Cardiac fibroblast (primary cell): ENCODE results near the gene EXOC6B.

Experiments used
- DNase-seq, 2 donors: peaks; one replicate each; pipeline versions ENCODE4 v3.0.0 to v3.0.0-alpha.2; 2010; ENCODE audit warnings: low read depth in 2 of 2
- H3K4me3 ChIP-seq, 2 donors: replicated peaks in 1 of 2; 1 replicate in 1 of 2; 2 replicates in 1 of 2; pipeline ENCODE4 v1.5.1; 2011; ENCODE audit warnings: low read depth in 2 of 2, low read length in 2 of 2, mild to moderate bottlenecking in 2 of 2, moderate library complexity in 1 of 2
- CTCF ChIP-seq: IDR thresholded peaks from one replicate; pipeline ENCODE4 v1.5.1; 2011; ENCODE audit warnings: low read depth, mild to moderate bottlenecking, low read length, inconsistent platforms

The EXOC6B gene

GRCh38 chr2:72129681-72130340 is 696.0 kb downstream of the EXOC6B start:
- TF ChIP-seq CTCF = no peak
- H3K4me3 ChIP-seq = no peak overlapping the region
- peak in 1 of 2 donors; percentile 59 for DNase-seq

- no peak for DNase-seq
- no peak for TF ChIP-seq CTCF
- H3K4me3 ChIP-seq = no peak overlapping the region
These were observed 697.0 kb downstream of the EXOC6B start for GRCh38 chr2:72128843-72129227.

- no peak overlapping the region for H3K4me3 ChIP-seq
- no peak for DNase-seq
- TF ChIP-seq CTCF = no peak
These were observed 697.6 kb downstream of the EXOC6B start for GRCh38 chr2:72128059-72128842.

GRCh38 chr2:72127401-72128058 is 698.3 kb downstream of the EXOC6B start:
- TF ChIP-seq CTCF = no peak
- DNase-seq = no peak
- H3K4me3 ChIP-seq = no peak overlapping the region

- no peak for DNase-seq
- TF ChIP-seq CTCF = no peak
- H3K4me3 ChIP-seq = no peak overlapping the region
These were observed 699.4 kb downstream of the EXOC6B start for GRCh38 chr2:72126186-72127100.
